SK-N-MC (cell line): ENCODE data around the gene ITGA1.

Experiments used
- DNase-seq: peaks from one replicate; pipeline ENCODE4 v3.0.0-alpha.2; 2011; ENCODE audit warnings: low read depth, low spot score
- H3K27ac ChIP-seq: fragments of 200-600 bp; sonication (generic); 2 replicates; pipeline ENCODE4 v1.5.1; 2016; ENCODE audit warnings: mixed run types
- H3K36me3 ChIP-seq: fragments of 200-600 bp; sonication (generic); 2 replicates; pipeline ENCODE4 v1.6.1; 2017; ENCODE audit warnings: antibody characterized with exemption, low read length, mixed read lengths; ENCODE audit not compliant: insufficient read depth
- H3K4me3 ChIP-seq: fragments of 200-600 bp; sonication (generic); 2 replicates; pipeline ENCODE4 v1.5.1; 2016
- H3K9ac ChIP-seq: fragments of 200-600 bp; sonication (generic); 2 replicates; pipeline ENCODE4 v1.8.0; 2017; ENCODE audit warnings: mixed run types, mixed read lengths; ENCODE audit not compliant: insufficient read length
- H3K9me3 ChIP-seq: fragments of 200-600 bp; sonication (generic); 2 replicates; pipeline ENCODE4 v1.6.1; 2017; ENCODE audit warnings: low read depth, mild to moderate bottlenecking, antibody characterized with exemption, low read length, moderate library complexity, mixed read lengths
- EZH2 ChIP-seq: fragments of 200-600 bp; sonication (generic); IDR thresholded peaks from one replicate; pipeline ENCODE4 v1.6.1; 2017; ENCODE audit warnings: antibody characterized with exemption
- FOXP2 ChIP-seq: optimal IDR thresholded peaks from 2 replicates; pipeline ENCODE3; 2011; ENCODE audit warnings: mild to moderate bottlenecking, moderate library complexity; ENCODE audit not compliant: insufficient read depth; ENCODE audit errors: extremely low read length, control extremely low read depth
- POLR2AphosphoS5 ChIP-seq: IDR thresholded peaks from 2 replicates; pipeline ENCODE4 v1.6.1; 2012; ENCODE audit warnings: mild to moderate bottlenecking, low read depth, low read length, borderline replicate concordance

The ITGA1 gene

GRCh38 chr5:52997424-52997823 lies 209.7 kb downstream of the ITGA1 start:
- Histone ChIP-seq H3K27ac (no peak overlapping the region), H3K9ac (no peak overlapping the region), H3K4me3 (no peak overlapping the region), H3K9me3 (no peaks in the 10 kb centered on the region), H3K36me3 (no peaks in the 10 kb centered on the region)
- no peak for TF ChIP-seq EZH2
- TF ChIP-seq FOXP2: no peak
- TF ChIP-seq POLR2AphosphoS5: no peak
- DNase-seq: no peak

- no peak overlapping the region for H3K9ac ChIP-seq
- DNase-seq: no peak
- no peak overlapping the region for H3K4me3 ChIP-seq
- H3K9me3 ChIP-seq: no peaks in the 10 kb centered on the region
- TF ChIP-seq EZH2 (no peak), FOXP2 (no peak), POLR2AphosphoS5 (no peak)
- H3K36me3 ChIP-seq: no peaks in the 10 kb centered on the region
- no peak overlapping the region for H3K27ac ChIP-seq
These were observed 211.0 kb downstream of the ITGA1 start for GRCh38 chr5:52998552-52999313.

- no peaks in the 10 kb centered on the region for H3K36me3 ChIP-seq
- no peak for DNase-seq
- H3K27ac ChIP-seq: no peak overlapping the region
- TF ChIP-seq FOXP2: no peak
- no peak for TF ChIP-seq POLR2AphosphoS5
- no peak for TF ChIP-seq EZH2
- no peaks in the 10 kb centered on the region for H3K9me3 ChIP-seq
- H3K4me3 ChIP-seq: no peak overlapping the region
- no peak overlapping the region for H3K9ac ChIP-seq
These were observed 211.7 kb downstream of the ITGA1 start for GRCh38 chr5:52999344-52999949.

- Histone ChIP-seq H3K36me3 (no peaks in the 10 kb centered on the region), H3K4me3 (no peak overlapping the region), H3K9me3 (no peaks in the 10 kb centered on the region), H3K27ac (no peak overlapping the region), H3K9ac (no peak overlapping the region)
- TF ChIP-seq FOXP2 (no peak), POLR2AphosphoS5 (no peak), EZH2 (no peak)
- DNase-seq: no peak
These were observed 213.8 kb downstream of the ITGA1 start for GRCh38 chr5:53001541-53001940.

GRCh38 chr5:53002491-53002890 lies 214.8 kb downstream of the ITGA1 start:
- Histone ChIP-seq H3K27ac (no peak overlapping the region), H3K9ac (no peak overlapping the region), H3K9me3 (no peaks in the 10 kb centered on the region), H3K36me3 (no peaks in the 10 kb centered on the region), H3K4me3 (no peak overlapping the region)
- TF ChIP-seq POLR2AphosphoS5 (no peak), FOXP2 (no peak), EZH2 (no peak)
- no peak for DNase-seq

GRCh38 chr5:53003144-53003543 lies 215.4 kb downstream of the ITGA1 start:
- no peaks in the 10 kb centered on the region for H3K36me3 ChIP-seq

GRCh38 chr5:53006911-53007890 lies 219.5 kb downstream of the ITGA1 start:
- Histone ChIP-seq H3K9ac (no peak overlapping the region), H3K36me3 (no peaks in the 10 kb centered on the region)

More at GRCh38 chr5:53003144-53003543, 215.4 kb downstream of the ITGA1 start:
- H3K9ac ChIP-seq: no peak overlapping the region
- no peak for DNase-seq
- no peak overlapping the region for H3K4me3 ChIP-seq
- no peak overlapping the region for H3K27ac ChIP-seq
- no peaks in the 10 kb centered on the region for H3K9me3 ChIP-seq
- TF ChIP-seq EZH2: no peak
- no peak for TF ChIP-seq FOXP2
- TF ChIP-seq POLR2AphosphoS5: no peak

DNA sequence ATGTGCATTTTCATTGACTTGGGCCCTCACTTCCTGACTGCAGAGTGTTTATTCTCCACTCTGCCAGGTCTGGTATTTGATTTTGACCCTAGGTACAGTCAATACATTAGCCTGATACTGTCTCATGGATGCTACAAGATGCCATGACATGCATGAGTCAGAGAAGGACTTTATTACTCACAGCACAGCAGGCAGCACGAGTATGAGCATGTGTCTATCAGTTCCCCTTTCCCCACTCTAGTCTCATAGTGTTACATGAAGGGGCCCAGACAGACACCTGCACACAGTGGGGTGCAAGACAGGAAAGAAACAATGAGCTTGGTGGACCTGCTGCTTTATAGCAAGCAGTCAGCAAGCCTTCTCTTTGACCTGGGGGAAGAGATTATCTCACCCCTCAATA lies 221.0 kb downstream of the ITGA1 start:
- no peak overlapping the region for H3K4me3 ChIP-seq
- TF ChIP-seq POLR2AphosphoS5 (no peak), EZH2 (no peak), FOXP2 (no peak)
- H3K36me3 ChIP-seq: no peaks in the 10 kb centered on the region
- no peaks in the 10 kb centered on the region for H3K9me3 ChIP-seq
- H3K9ac ChIP-seq: no peak overlapping the region
- no peak overlapping the region for H3K27ac ChIP-seq
- no peak for DNase-seq

More at GRCh38 chr5:53006911-53007890, 219.5 kb downstream of the ITGA1 start:
- DNase-seq: no peak
- TF ChIP-seq EZH2 (no peak), POLR2AphosphoS5 (no peak), FOXP2 (no peak)
- peak overlapping the region; percentile 29; the same call in 1 of the 2 replicates for H3K4me3 ChIP-seq
- H3K9me3 ChIP-seq: no peaks in the 10 kb centered on the region
- peak overlapping the region; percentile 47 for H3K27ac ChIP-seq
